GM13977 (cell line): ENCODE results near the gene NET1.

ENCODE experiments used
- DNase-seq: peaks from one replicate; pipeline ENCODE4 v3.0.0; 2012; ENCODE audit warnings: low spot score
- in situ Hi-C: fragments of 300-500 bp; cut with MboI; formaldehyde crosslinking; loops from one replicate; pipeline ENCODE4 v1.12.0; 2022; ENCODE audit warnings: low sequenced_read_pairs, low pct_unique_long_range_greater_than_20kb, mixed read lengths, inconsistent platforms; ENCODE audit not compliant: unreplicated experiment
- TF ChIP-seq, protein P1 (sequence below): IDR thresholded peaks from 2 replicates; pipeline ENCODE4 v1.5.1; 2012; ENCODE audit warnings: mild to moderate bottlenecking, control low read depth; ENCODE audit not compliant: insufficient read depth; ENCODE audit errors: extremely low read depth, missing control alignments

NET1 gene, protein sequence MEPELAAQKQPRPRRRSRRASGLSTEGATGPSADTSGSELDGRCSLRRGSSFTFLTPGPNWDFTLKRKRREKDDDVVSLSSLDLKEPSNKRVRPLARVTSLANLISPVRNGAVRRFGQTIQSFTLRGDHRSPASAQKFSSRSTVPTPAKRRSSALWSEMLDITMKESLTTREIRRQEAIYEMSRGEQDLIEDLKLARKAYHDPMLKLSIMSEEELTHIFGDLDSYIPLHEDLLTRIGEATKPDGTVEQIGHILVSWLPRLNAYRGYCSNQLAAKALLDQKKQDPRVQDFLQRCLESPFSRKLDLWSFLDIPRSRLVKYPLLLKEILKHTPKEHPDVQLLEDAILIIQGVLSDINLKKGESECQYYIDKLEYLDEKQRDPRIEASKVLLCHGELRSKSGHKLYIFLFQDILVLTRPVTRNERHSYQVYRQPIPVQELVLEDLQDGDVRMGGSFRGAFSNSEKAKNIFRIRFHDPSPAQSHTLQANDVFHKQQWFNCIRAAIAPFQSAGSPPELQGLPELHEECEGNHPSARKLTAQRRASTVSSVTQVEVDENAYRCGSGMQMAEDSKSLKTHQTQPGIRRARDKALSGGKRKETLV

DNA sequence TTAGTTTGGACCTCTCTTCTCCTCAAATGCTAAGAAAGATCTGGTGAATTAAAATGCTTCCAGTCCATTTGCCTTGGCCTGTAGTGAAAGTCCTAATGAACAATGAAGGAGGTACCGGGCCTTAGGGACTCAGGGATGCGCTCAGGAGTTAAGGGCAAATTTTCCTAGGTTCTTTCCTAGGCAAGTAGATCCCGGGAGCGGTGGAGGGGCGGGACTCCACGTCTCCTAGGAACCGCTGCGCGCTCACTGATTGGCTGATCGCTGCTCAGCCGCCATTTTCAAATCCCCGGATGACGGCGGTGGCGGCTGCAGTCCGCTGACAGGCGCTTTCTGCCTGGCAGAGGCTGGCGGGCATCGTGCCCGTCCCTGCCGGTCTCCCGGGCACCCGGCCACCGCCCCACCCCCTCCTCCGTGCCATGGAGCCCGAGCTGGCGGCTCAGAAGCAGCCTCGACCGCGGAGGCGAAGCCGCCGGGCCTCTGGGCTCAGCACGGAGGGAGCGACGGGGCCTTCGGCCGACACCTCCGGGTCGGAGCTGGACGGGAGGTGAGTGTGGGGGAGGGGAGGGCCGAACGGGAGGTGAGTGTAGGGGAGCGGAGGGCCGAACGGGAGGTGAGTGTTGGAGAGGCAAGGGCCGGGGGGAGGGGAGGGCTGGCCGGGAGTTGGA, at the start of gene NET1:
TSS of gene NET1 (plus strand) at position 281 of the 665 bp plus-strand sequence. CDS start at position 417, 136 bp downstream.
- DNase-seq, result peak; percentile 93
- TF ChIP-seq, protein P1, sequence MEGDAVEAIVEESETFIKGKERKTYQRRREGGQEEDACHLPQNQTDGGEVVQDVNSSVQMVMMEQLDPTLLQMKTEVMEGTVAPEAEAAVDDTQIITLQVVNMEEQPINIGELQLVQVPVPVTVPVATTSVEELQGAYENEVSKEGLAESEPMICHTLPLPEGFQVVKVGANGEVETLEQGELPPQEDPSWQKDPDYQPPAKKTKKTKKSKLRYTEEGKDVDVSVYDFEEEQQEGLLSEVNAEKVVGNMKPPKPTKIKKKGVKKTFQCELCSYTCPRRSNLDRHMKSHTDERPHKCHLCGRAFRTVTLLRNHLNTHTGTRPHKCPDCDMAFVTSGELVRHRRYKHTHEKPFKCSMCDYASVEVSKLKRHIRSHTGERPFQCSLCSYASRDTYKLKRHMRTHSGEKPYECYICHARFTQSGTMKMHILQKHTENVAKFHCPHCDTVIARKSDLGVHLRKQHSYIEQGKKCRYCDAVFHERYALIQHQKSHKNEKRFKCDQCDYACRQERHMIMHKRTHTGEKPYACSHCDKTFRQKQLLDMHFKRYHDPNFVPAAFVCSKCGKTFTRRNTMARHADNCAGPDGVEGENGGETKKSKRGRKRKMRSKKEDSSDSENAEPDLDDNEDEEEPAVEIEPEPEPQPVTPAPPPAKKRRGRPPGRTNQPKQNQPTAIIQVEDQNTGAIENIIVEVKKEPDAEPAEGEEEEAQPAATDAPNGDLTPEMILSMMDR, result no peak
- in situ Hi-C loops, result no loop called here

DNA sequence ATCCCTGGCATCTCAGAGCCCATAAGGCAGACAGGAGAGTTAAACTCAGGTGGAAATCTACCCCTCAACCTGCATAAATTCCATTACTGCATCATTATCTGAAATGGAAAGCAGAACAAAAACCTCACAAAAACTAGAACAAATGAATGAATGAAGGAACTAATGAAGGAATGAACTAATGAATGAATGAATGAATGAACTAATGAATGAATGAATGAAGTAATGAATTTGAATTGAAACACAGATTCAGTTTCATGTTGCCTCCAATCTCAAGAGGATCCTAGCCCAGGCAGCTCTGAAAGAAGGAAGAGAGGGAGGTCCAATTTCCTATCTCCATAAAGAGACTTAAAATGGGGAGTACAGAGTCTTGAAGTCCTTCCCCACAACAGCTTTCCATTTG, 49.5 kb upstream of the NET1 start:
- TF ChIP-seq, protein P1, result no peak
- in situ Hi-C loops, result no loop called here
- DNase-seq, result no peak

DNA sequence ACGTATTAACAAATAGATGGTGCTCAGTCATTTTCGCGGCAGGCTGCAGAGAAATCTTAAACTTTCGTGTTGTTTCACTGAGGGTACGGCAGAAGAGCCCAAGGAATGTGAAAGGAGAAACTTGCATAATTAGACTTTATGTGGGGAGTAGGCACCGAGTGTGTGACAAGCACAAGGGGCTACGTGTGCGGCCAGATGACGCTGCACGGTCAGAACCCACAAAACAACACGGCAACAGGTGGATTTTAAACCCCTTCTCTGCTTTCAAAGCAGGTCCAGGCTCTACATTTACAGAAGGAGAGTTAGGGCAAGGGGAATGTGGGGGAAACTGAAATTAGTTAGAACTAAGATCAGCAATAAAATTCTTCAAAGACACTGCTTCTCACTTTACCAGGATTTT, 48.0 kb upstream of the NET1 start:
- TF ChIP-seq, protein P1, result no peak
- in situ Hi-C loops, result no loop called here
- DNase-seq, result no peak

DNA sequence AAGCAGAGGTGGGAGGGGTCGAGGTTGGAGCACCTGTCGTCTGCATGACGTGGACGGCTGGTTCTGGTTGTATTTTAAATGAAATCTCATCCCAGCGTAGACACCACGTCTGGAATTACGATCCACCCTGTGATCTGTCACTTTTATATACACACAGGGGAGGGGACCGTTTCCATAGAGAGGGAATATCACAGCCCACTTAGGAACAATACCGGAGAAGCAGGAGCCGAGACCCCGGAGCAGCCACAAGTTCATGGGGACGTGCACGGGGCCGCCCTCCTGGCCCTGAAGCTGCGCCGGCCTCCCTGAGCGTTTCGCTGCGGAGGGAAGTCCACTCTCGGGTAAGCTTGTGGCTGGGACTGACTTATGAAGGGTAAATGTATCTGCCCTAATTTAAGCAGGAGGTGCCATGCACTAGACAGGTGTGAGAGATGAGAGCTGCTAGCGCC, 47.4 kb upstream of the NET1 start, which contains the start of gene UCN3:
TSS of gene UCN3 (plus strand) at position 77 of the 449 bp plus-strand sequence. CDS start 8,755 bp downstream, outside the sequence.
- TF ChIP-seq, protein P1, result no peak
- in situ Hi-C loops, result no loop called here
- DNase-seq, result no peak

DNA sequence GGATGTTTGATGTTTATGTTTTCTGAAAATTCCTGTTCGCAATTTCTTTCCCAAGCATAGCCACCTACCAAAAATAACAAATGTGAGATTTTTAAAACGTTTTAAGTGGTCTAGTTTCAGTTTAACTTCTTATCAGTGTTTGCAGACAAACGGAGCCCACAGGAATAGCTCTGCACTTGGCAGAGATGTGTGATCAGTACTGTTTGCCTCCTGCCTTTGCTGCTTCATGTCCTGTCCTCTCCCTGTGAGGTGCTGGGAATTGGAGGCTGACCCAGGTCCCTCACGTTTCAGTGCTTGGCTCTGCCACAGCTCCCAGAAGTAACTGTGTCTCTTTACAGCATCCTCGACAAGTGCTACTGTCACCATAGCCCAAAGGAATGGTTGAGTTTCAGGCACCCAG, 46.4 kb upstream of the NET1 start:
- no peak for DNase-seq
- in situ Hi-C loops, result no loop called here
- TF ChIP-seq, protein P1, result no peak

DNA sequence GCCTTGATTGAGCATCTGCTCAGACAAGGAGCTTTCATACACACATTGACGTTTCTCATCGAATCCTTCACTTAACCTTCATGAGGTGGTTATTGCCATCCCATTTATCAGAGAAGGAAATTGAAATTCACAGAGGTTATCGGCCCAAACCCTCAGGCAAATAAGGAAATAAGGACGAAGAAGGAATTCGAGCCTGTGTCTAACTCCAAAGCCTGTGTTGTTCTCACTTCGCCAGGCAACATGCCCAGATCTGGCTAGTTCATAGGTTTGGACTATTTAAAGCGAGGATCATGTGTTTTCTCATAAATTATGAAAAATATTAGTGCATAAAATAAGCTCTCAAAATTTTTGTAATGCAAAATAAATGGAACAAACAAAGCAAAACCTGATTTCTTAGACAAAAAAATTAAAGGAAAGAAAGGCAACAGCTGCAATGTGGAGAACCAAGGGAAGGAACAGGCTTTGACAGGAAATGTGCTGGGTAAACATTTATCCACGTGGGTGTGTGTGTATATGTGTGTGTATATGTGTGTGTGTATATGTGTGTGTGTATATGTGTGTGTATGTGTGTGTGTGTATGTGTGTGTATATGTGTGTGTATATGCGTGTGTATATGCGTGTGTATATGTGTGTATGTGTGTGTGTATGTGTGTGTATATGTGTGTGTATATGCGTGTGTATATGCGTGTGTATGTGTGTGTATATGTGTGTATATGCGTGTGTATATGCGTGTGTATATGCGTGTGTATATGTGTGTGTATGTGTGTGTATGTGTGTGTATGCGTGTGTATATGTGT, 42.8 kb upstream of the NET1 start:
- TF ChIP-seq, protein P1, result no peak
- DNase-seq, result no peak
- in situ Hi-C loops, result no loop called here
